ENCODE measurements around the gene FOXF1.
A peak's percentile ranks its signal among the peaks of the same experiment; 100 is the strongest.

The FOXF1 gene

GRCh38 chr16:86519007-86519648 lies 8.8 kb downstream of the FOXF1 start:
- no peak for DNase-seq

- DNase-seq, result peak; percentile 46 to 50
Observed at GRCh38 chr16:86519649-86520316, 9.5 kb downstream of the FOXF1 start.

- DNase-seq, result no peak
Observed at GRCh38 chr16:86520317-86521210, 10.2 kb downstream of the FOXF1 start.

- DNase-seq, result no peak
Observed at GRCh38 chr16:86521236-86522197, 11.2 kb downstream of the FOXF1 start.

GRCh38 chr16:86522634-86523033 lies 12.3 kb downstream of the FOXF1 start:
- DNase-seq, result no peak

GRCh38 chr16:86523166-86523740 lies 12.9 kb downstream of the FOXF1 start:
- DNase-seq, result no peak

GRCh38 chr16:86524029-86524428 lies 13.7 kb downstream of the FOXF1 start:
- no peak for DNase-seq

GRCh38 chr16:86525696-86526095 lies 15.4 kb downstream of the FOXF1 start:
- DNase-seq, result no peak

- DNase-seq, result no peak
Observed at GRCh38 chr16:86527366-86527765, 17.0 kb downstream of the FOXF1 start.

GRCh38 chr16:86528061-86528929 lies 18.0 kb downstream of the FOXF1 start:
- no peak for DNase-seq

- DNase-seq, result no peak
Observed at GRCh38 chr16:86529160-86529559, 18.8 kb downstream of the FOXF1 start.

GRCh38 chr16:86530251-86531190 lies 20.2 kb downstream of the FOXF1 start:
- DNase-seq, result no peak

- no peak for DNase-seq
Observed at GRCh38 chr16:86531191-86531545, 20.8 kb downstream of the FOXF1 start.

GRCh38 chr16:86531641-86532525 lies 21.6 kb downstream of the FOXF1 start:
- DNase-seq, result no peak

- no peak for DNase-seq
Observed at GRCh38 chr16:86532526-86532815, 22.1 kb downstream of the FOXF1 start.

GRCh38 chr16:86533076-86533475 lies 22.7 kb downstream of the FOXF1 start:
- no peak for DNase-seq

GRCh38 chr16:86533767-86534351 lies 23.5 kb downstream of the FOXF1 start:
- no peak for DNase-seq

GRCh38 chr16:86534779-86535615 lies 24.7 kb downstream of the FOXF1 start:
- DNase-seq, result no peak
